CD4-positive, alpha-beta T cell treated with Interleukin-2 at 100 ng/mL for 4 hours (primary cell): ENCODE data around the gene CDC14B.
"Not testable (repeated sequence)": the region's sequence is repeated elsewhere in the genome, so short reads cannot be mapped to it uniquely, and the experiment has no call there.

ENCODE experiments used
- DNase-seq: peaks from one replicate; pipeline ENCODE4 v3.0.0-alpha.2; 2020; ENCODE audit warnings: low spot score

CDC14B gene

DNA sequence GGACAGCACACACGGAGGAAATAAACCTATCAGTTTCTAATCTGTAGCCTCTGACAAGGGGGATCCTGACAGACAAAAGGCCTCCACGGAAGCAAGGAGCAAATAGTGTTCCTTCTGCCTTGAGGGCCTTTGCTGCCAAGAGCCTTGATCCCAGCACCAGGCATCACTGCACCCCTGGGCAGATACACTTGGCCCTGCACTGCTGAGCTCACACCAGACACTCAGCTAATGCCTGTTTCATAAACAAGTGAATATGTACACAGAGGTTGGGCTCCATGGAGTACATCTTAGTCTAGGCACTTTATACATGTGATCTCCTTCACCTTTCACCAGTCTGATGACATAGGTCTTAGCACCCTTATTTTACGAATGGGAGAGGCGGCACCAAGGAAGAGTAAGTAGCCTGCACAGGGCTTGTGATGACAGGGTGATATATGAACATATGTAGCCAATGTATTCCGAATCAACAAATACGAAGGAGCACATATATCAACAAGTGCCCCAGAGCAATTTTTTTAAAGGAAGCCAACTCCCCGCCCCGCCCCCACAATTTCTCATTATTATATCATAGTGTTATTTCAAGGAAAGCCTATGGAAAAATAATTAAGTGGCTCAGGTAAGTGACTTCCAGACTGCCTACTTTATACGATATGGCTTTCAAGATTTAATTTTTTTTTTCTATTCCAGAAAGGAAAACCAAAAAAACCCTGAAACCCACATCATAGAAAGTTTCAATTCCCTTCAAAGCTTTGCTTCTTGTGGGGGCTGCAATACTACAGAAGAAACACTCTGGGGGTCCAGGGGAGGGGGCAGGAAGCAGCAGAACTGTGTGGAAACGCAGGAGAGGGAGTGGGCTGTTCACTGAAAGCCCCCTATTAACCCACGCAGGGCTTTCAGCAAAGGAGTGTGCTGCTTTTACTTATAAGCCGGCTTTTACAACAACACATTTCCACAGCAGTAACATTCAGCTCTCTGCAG lies 32.0 kb downstream of the CDC14B start:
- DNase-seq, result no peak

DNA sequence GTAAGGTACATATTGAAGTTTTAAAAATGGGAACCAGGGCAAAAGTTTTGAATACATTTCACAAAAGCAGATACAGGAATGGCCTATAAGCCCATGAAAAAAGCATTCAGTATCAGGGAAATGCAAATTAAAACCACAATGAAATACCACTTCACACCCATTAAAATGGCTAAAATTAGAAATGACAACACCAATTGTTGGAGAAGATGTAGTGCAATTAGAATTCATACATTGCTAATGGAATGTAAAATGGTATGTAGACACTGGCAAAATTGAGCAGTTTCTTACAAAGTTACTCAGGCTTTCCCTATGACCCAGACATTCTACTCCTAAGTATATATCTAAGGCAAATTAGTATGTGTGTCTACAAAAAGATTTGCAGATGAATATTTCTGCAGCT lies 34.2 kb downstream of the CDC14B start:
- no peak for DNase-seq

DNA sequence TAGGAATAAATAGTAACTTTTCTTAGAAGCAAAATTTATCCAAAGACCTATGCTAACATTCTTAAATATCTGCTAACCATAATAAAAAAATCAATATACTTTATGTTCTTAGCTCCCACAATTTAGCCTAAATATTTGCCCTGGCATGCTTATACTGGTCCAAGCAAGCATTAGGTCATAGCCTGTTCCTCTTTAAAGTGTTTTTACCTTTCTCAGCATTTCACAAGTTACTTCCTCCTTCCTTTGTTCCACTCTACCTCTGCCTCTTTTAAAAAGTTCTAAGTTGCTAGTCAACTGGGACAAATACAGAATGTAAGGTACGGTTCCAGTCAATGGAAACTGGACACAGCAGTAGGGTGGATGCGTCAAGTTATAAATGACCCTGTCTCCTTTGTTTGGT lies 37.4 kb downstream of the CDC14B start:
- not testable (repeated sequence) for DNase-seq

DNA sequence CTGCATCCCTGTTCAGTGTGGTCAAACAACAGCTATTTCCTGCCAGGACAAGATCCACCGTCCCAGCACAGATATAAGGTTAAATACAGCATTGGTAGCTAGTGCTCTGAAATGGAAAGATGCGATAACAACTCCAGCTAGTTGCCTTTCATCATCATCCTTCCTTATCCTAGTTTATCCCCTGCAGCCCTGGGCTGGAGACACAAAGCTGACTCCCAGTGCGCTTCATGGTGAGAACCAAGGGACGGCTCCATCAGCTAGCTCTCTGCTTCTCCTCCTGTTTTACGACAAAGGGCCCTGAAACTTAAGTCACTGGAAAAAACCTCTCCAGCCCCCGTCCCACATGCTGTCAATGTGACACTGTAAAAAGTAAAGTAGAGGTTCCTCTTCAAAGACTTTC lies 37.9 kb downstream of the CDC14B start:
- no peak for DNase-seq

DNA sequence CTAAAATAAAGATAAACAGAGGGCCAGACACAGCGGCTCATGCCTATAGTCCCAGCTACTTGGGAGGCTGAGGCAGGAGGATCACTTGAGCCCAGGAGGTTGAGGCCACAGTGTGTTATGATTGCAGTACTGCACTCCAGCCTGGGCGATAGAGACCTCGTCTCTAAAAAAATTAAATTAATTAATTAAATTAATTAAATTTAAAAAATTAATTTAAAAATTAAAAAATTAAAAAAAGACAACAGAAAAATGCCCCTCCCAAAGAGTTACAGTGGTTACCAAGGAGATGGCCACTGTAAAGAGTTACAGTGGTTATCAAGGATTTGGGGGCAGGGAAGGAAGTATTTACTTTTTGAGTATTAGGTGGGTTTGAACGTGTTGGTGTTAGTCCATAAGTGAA lies 38.3 kb downstream of the CDC14B start:
- no peak for DNase-seq

DNA sequence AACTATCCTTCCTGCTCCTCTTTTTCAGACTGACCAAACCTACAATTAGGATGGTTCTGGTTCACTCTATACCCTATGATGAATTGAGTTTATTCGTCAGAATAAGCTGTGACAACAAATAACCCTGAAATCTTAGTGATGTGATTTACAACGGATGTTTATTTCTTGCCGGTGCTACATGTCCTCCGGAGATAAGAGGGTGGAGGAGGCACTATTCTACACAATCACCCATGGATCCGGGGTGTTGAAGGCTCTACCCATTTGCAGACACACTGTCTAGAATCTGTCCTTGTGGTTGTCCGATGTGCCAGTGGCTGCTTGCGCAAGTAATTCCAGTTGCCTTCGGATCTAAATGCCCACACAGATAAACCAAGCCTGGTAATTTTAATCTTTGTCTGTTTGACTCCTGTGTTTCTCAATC lies 44.7 kb downstream of the CDC14B start:
- DNase-seq, result no peak

DNA sequence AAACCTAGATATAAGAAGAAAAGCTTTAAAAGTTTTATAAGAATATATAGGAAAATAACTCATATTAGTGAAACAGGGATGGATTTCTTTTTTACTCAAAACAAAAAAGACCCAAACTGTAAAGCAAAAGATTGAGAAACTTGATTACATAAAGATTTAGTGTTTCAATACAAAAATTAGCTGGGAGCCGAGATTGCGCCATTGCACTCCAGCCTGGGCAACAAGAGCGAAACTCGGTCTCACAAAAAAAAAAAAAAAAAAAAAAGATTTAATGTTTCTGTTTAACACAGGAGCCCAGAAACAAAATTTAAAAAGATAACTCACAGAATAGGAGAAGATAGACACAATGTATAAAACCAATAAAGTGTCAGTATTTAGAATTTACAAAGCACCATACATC lies 45.2 kb downstream of the CDC14B start:
- no peak for DNase-seq

DNA sequence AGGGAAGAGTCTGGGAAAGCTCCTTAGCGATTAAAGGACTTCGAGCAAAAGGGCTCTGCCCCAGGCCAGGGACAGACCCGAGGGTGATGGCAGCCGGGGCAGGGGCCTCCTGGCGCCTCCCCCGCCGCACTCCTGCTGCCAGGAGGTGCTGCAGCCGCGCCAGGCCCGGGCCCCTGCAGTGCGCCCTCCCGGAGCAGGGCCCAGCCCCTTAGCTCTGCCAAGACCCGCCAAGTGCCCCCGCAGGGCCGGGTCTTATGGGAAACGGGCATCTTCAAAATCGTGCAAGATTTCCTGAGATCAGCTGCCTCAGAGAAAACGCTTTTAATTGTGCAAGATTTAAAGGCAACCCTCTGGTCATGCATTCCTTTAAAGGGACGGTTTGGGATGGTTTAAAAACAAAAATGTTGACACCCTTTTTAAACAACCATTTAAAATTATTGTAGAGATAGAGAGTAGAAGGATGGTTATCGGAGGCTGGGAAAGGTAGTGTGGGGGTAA lies 52.4 kb downstream of the CDC14B start:
- peak; percentile 3 for DNase-seq

DNA sequence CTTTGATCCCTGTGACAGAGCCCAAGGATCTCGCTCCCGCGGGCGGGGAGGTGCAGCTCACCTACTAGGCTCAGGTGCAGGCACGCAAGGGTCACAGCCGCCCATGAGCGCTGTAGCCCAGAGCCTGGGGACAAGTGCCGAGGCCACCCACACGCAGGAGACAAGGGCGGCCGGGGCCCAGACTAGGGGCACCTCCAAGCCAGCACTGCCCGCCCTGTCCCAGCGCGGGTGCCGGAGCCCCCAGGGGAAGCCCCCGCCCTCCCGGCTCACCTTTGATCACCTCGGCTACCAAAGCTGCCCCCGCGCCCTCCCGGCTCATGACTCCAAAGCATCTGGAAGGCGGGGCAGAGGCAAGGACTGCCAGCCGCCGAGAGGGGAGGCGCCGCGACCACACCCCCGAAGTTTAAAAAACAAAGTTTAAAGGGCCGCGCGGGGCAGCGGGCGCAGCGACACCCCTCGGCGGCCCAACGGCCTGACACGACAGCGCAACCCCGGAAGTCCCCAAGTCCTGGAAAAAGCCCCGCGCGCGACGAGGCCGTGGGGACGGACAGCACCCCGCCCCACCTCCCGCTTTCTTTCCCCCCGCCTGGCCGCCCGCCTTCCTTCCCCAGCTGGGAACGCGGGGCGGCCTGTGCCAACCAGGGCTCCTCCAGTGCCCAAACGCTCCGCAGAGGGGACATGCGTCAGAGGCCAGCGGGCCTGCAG lies 53.0 kb downstream of the CDC14B start:
- peak; percentile 83 for DNase-seq

DNA sequence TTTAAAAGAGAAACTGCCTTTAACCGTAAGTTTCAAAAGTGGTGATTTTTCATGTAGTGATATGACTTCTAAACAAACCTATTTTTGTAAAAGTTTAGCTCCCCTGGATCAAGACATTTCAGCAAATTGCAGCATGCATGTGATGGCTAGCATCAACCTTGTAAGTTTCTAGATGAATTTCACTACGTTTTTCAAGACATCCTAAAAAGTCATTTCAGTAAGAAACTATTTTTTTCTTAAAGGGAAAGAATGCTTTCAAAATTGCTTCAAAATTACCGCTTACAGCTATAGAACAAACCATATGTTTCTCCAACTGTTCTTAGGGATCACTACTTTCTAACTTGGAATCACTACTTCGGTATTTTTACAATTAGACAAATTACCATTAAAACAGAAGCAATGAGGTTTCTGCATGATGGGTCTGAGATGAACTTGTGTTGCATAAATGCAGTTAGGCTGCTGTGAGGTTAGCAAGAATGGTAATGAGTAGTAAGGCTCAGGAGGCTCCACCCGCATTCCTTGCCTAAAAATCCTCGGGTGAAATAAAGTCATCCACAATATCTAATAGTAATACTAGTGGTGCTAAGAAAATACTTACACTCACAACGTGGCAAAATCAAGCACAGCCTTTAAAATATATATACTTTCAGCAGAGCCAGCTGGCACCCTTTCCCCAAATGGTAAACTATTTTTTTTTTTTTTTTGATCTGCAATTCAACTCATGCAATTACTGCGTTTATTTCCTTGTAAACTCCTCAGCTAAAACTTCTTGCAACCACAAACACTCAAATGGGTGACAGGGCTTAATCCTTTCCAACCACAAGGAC lies 53.8 kb downstream of the CDC14B start:
- no peak for DNase-seq

DNA sequence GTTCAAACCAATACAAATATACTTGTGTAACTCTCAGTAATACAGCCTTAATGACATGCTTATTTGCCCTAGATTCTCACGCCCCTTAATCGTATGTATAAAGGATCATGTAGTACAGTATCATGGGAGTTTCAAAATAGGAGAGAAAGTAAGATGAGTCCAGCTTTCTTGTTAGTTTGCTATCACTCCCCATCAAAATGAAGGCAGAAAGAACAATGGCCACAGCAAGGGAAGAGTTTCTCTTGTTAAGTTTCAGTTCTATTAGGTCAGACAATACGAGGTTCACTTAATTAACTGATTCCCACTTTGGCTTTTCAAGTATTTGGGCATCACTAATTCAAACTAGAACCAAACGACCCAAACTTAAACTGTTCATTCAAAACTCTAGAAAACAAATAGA lies 55.4 kb downstream of the CDC14B start:
- no peak for DNase-seq

DNA sequence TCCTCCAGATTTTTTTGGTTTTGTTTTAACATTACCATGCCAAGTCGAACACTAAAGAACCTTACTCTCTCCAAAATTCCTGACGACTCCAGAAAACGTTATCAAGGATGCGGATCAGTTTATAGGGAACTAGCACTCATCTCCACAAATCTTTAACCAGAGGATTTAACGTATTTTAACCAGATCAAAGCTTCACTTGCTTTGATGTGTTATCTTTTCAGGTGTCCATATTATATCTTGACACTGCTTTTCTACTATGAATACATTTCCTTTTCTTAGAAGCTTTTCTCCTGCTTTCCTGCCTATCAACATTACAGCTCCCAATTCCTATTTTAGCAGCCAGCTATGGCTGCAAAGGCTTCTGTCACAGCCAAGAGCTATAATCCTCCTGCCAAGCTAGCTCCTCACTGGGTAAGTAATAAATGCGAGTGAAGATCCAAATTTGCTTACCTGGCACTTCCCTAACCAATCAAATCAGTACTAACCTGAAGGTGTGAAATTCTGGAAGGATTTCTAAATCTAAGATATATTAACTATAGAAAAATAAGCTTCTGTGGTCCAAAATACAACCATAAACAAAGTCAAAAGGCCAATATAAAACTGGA lies 60.2 kb downstream of the CDC14B start:
- no peak for DNase-seq

DNA sequence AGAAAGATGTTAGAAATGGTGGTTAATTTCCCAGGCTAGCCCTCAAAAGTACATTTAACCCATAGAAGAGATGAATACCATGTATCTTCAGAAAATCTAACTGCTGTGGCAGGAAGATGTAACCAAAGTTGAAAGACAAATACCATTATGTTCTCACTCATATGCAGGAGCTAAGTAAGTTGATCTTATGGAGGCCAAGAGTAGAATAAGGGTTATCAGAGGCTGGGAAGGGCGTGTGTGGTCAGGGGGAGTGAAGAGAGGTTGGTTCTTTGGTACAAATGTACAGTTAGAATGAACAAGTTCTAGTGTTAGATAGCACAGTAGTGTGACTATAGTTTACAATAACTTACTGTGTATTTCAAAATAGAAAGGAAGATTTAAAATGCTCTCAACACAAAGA lies 61.7 kb downstream of the CDC14B start:
- DNase-seq, result no peak

DNA sequence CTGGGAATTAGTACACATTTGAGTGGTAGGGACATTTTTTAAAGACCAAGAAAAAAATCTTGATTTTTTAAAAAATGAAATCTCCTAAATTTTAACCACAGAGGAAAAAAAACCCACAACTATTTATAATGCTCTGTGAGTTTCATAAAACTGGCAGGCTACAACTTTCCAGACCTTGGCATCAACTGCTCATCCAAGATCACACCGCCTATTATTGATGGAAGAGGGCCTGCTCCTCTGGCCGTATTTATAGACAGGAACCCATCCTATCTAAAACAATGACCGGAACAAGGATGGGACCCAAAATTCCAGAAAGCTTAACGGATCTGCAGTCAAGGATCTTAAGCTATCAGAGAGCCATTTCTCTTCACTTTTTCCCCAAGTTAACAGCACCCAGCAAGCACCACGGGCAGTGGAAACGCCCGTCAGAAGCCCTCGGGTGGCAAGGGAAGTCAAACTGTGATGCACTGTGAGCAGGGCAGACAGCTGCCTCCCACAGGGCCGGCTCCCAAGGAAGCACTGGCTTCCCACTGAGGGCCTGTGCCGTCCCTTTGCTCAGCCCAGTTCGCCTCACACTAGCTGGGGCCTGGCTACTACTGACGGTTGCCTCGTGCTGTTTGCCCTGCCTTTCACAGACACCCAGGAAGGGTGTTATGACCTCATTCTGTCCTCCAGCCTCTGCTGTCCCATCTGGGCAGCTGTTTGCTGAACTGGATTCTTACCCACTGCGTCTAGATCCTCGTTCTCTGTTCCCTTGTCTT lies 62.8 kb downstream of the CDC14B start:
- DNase-seq, result no peak

DNA sequence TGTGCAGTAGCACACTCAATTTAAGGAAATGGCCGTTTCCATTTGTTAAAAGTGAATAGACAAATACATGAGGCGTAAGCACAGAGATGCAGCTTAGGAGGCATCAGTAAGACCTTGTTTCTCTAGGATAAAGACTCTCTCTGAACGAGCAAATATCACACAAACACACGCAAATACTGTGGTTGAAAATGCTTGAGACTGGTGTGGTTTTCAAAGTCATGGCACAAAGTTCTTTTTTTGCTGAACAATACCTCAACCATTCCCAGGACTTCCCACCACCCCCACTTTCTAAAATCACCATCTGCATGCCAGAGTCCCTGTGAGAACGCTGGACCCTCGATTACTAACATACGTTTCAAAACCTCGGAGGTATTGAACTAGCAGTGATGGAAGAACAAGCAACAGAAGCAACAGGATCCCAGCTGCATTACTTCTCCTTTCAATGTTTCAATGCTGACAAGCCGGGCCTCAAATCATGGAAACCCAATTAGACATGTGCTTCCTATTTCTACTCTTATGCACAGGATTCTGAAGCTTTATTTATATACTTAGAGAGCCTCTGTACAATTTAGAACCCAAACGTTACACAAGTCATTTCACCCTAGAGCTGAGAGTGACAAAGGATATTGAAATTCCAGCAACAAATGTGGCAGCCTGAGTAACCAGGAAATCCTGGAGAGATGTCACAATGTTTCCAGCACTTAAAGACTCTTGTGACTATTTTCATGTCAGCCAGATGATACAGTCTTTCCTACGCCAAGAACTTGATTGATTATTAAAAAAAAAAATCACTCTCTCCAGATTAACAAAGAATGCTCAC lies 63.9 kb downstream of the CDC14B start:
- no peak for DNase-seq

DNA sequence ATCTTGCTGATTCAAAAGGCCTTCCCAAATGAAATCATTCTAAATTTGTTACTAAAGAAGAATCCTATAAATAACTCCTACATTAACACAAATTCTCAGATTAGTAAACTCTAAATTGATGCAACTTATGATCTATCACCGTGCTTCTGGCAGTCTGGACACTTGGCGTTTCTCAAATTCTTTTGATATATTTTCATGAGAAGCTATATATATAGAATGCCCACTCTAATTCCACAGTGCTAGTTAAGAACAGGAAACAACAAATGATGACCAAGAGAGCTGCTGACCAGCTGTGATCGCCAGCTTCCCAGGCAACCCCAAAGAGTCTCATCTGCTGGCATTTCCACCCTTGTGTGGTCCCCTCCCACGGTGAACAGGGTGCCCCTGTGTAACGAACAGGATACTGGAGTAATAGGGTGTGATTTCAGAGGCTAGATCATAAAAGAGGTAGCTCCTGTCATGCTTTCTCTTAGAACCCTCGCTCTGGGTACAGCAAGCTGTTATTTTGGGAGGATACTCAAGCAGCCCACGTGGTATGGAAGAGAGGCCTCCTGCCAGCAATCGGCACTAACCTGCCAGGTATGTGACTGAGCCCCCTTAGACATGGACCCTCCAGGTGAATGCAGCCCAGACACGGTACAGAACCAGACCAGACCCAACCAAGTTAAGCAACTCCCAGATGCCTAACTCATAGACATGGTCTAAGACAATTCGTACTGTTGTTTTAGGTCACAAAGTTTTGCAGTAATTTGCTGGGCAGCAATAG lies 64.7 kb downstream of the CDC14B start:
- no peak for DNase-seq

DNA sequence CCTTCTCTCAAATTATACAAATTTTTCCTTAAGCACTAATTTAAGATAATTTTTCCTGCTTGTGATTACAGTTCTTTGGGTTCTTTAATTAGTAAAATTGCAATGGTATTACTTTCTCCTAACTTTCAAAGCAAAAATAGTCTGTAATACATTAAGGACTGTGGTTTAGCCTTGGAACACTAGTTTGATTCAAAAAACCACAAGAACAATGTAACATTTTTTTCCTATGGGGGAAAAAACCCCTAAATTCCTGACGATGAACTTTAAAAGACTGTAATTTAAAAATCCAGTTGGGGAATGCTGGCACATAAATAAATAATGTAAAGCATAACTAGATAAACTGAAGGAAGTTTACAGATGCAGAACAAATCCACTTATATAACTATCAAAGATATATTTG lies 65.3 kb downstream of the CDC14B start:
- DNase-seq, result no peak

DNA sequence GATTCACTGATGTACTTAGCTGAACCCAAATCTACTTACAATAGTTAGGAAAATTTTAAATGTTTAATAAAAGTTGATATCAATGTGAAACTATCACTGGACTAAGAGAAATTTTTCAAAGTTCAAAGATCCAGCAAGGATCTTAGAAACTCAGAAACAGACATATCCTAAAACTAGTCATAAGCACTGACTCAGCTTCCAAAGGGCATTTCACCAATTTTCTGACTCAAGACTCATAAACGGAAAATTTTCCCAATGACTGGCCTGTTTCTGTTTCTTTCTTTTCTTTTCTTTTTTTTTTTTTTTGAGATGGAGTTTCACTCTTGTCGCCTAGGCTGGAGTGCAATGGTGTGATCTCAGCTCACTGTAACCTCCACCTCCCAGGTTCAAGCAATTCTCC lies 66.6 kb downstream of the CDC14B start:
- DNase-seq, result no peak

DNA sequence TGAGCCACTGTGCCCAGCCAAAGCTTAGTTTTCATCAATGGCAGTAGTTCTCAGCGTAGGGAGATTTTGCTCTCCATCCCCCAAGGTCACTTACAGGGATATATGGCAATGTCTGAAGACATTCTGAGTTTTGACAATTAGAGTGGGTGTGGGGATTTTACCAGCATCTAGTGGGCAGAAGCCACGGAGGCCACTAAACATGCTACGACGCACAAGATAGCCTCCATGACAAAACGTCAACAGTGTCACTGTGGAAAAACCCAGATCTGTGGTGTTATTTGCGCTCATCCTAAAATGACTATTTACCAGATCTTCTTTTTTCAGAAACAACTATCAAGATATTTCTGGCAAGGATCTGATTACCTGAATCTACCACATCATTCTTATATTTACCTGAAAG lies 68.2 kb downstream of the CDC14B start:
- DNase-seq, result no peak
